Tibial nerve (tissue), 4 donors: ENCODE data around the gene SATB2. TPM values are rescaled to one million over a fixed set of nuclear protein-coding genes. Genes with fewer than 3 reads are reported as not detected.

Source experiments
- DNase-seq, 2 donors: peaks; one replicate each; pipeline ENCODE4 v3.0.0-alpha.2; 2019; ENCODE audit warnings: low spot score in 2 of 2
- H3K27ac ChIP-seq, 4 donors: fragments of 200-600 bp; sonication (generic) in 3 of 4; one replicate each; pipeline ENCODE4 v1.5.1; 2017 to 2019; ENCODE audit warnings: mild to moderate bottlenecking in 1 of 4
- H3K27me3 ChIP-seq, 2 donors: fragments of 200-600 bp; sonication (generic) in 1 of 2; one replicate each; pipeline versions ENCODE4 v1.5.1 to v1.6.0; 2017 to 2019
- H3K36me3 ChIP-seq, 3 donors: fragments of 200-600 bp; sonication (generic); one replicate each; pipeline ENCODE4 v1.5.1; 2018 to 2019
- H3K4me1 ChIP-seq, 4 donors: fragments of 200-600 bp; sonication (generic) in 3 of 4; one replicate each; pipeline ENCODE4 v1.5.1; 2017 to 2019
- H3K4me3 ChIP-seq, 4 donors: fragments of 200-600 bp; sonication (generic) in 3 of 4; one replicate each; pipeline ENCODE4 v1.5.1; 2017 to 2019; ENCODE audit warnings: mild to moderate bottlenecking in 1 of 4, moderate library complexity in 1 of 4
- H3K9me3 ChIP-seq, 4 donors: fragments of 200-600 bp; sonication (generic) in 3 of 4; one replicate each; pipeline ENCODE4 v1.5.1; 2017 to 2019
- CTCF ChIP-seq, 5 experiments: fragments of 200-600 bp in 3 of 5; fragments of 450-650 bp in 2 of 5; sonication (generic) in 3 of 5; IDR thresholded peaks; one replicate each; pipeline ENCODE4 v1.5.1; 2016 to 2019; ENCODE audit warnings: antibody characterized with exemption in 5 of 5, mild to moderate bottlenecking in 3 of 5, moderate library complexity in 2 of 5
- EP300 ChIP-seq, 2 donors: sonication (generic); formaldehyde crosslinking; IDR thresholded peaks; one replicate each; pipeline ENCODE4 v1.6.1; 2017; ENCODE audit warnings: antibody characterized with exemption in 2 of 2, mild to moderate bottlenecking in 1 of 2
- POLR2A ChIP-seq, 2 donors: fragments of 450-650 bp; IDR thresholded peaks; one replicate each; pipeline ENCODE4 v1.6.1; 2017; ENCODE audit warnings: antibody characterized with exemption in 2 of 2, mild to moderate bottlenecking in 2 of 2, moderate library complexity in 2 of 2
- WGBS, 2 donors: methylation state at CpG; one replicate each; pipeline ENCODE4 v1.1.5; 2018; 5-methylcytosine and 5-hydroxymethylcytosine counted together
- total RNA-seq, 4 donors: library from RNA; depleted of rRNA; stranded (reverse); fragments of >200 nt; gene quantifications; one replicate each; pipeline ENCODE4 v1.1.0, GENCODE V29; 2016

Gene SATB2
- total RNA-seq, 4 donors from 2014 or later: 8.5 to 19.0 (median 12.0) TPM

GRCh38 chr2:199459286-199460100, 1.8 kb upstream of the SATB2 start:
- no peaks in the 10 kb centered on the region for H3K36me3 ChIP-seq
- peak in 2 of 5 experiments; percentile 43 to 59 for TF ChIP-seq CTCF (IDR thresholded peaks at IDR 0.05)
- TF ChIP-seq POLR2A (IDR thresholded peaks at IDR 0.05): no peak
- peak in 1 of 2 donors; percentile 92 for TF ChIP-seq EP300 (IDR thresholded peaks at IDR 0.05)
- H3K4me1 ChIP-seq: peaks cover 0 to 73% (median 22%) of the 10 kb centered on the region in 4 donors
- WGBS, 2 donors: 0% methylated on average over 62 to 69 of the region's 70 CpGs
- no peaks in the 10 kb centered on the region for H3K9me3 ChIP-seq
- H3K27ac ChIP-seq: peak overlapping the region; percentile 31 to 83 (median 78)
- H3K27me3 ChIP-seq: peaks cover 0 to 81% of the 10 kb centered on the region in 2 donors
- peak overlapping the region; percentile 74 to 89 (median 82) for H3K4me3 ChIP-seq
- peak; percentile 78 to 90 for DNase-seq

- WGBS, 2 donors: 0 to 1% methylated on average over 33 to 41 of the region's 56 CpGs
- peaks cover 0 to 81% of the 10 kb centered on the region in 2 donors for H3K27me3 ChIP-seq
- no peak for DNase-seq
- H3K4me3 ChIP-seq: peak overlapping the region; percentile 74 to 89 (median 82)
- no peaks in the 10 kb centered on the region for H3K9me3 ChIP-seq
- H3K27ac ChIP-seq: peak overlapping the region; percentile 31 to 83 (median 78)
- peaks cover 0 to 66% (median 21%) of the 10 kb centered on the region in 4 donors for H3K4me1 ChIP-seq
- TF ChIP-seq EP300 (IDR thresholded peaks at IDR 0.05): no peak
- no peaks in the 10 kb centered on the region for H3K36me3 ChIP-seq
Observed at GRCh38 chr2:199458806-199459285, 1.1 kb upstream of the SATB2 start.

DNA sequence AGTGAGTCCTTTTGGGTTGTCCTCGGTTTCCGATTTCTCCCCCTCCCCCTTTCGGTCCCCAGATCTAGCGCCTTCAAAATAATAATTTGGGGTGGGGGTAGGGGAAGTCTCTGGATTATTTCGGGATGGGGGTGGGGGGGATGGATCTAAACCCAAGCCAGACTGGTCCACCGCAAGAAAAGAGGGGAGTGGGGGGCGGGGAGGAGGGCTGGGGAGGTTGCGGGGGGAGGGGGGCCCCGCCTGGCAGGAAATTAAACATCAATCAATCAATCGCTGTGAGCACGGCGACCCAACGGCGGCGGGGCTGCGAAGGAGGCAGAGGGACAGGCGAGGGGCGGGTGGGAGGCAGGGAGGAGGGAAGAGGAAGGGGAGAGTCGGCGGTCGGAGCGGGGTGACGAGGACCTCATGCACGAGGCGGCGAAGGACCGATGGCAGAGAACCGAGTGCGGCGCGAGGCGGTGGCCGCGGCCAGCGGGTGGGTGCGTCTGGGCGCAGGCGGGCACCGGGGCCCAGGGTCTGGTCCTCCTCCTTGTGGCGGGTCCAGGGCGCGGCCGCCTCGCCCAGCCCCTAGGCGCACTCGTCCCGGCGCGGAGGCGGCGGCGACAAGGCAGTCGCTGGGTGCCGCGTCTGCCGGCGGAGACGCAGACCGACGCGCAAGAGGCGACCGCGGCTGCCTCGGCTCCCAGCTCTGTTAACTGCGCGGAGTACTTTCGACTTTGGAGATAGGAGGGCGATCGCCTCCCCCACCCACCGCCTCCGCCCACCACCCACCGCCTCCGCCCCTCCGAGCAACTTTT, 468 bp upstream of the SATB2 start:
- Histone ChIP-seq H3K36me3 (no peaks in the 10 kb centered on the region), H3K27ac (peak overlapping the region in 3 of 4 donors; percentile 78 to 83 (median 79)), H3K9me3 (no peaks in the 10 kb centered on the region), H3K4me3 (peak overlapping the region; percentile 74 to 89 (median 82)), H3K4me1 (peaks cover 0 to 60% (median 15%) of the 10 kb centered on the region in 4 donors), H3K27me3 (peaks cover 0 to 81% of the 10 kb centered on the region in 2 donors)
- no peak for TF ChIP-seq CTCF (IDR thresholded peaks at IDR 0.05)
- DNase-seq: no peak
- WGBS, 2 donors: 0 to 1% methylated on average over 23 to 38 of the region's 75 CpGs

DNA sequence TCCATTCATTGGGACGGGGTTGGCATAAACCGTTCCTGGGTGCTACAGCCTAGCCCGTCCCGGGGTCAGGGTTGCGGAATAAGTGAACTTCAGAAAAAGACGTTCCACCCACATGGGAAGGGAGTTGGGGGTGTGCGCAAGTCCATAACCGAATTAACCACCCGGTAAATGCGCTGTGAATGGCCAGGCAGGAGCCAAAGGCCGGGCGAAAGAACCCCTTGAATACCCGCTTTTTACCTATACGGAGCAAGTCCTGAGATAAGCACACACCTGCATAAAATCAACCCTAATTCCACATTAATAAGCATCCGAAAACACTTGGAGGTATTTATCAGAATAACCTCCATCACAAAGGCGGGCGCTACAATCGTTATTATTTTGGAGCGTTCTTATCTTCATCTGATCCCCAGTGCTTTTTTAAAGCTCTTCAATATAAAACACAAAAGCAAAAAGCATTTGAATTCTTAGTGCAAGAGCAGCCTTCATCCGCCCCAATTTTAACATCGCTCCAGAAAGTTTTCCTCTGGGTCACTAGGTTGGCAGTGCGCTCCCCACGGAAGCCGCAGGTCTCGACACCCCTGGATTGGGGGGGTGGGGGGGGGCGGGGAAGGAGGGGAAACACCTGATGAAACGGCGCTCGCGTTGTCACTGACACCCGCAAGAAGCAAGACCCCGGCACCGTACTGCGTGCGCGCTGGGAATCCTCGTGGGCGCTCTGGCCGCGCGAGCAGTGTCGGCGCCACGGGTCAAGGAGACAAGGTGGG, 1.2 kb downstream of the SATB2 start:
- H3K4me1 ChIP-seq: peaks cover 0 to 43% (median 10%) of the 10 kb centered on the region in 4 donors
- no peak for DNase-seq
- H3K4me3 ChIP-seq: peak overlapping the region; percentile 74 to 89 (median 82)
- H3K36me3 ChIP-seq: no peaks in the 10 kb centered on the region
- H3K9me3 ChIP-seq: no peaks in the 10 kb centered on the region
- H3K27ac ChIP-seq: no peak overlapping the region
- WGBS, 2 donors: 5 to 7% methylated on average over 36 to 39 of the region's 44 CpGs
- peaks cover 0 to 80% of the 10 kb centered on the region in 2 donors for H3K27me3 ChIP-seq
- TF ChIP-seq CTCF (IDR thresholded peaks at IDR 0.05): no peak
- no peak for TF ChIP-seq EP300 (IDR thresholded peaks at IDR 0.05)
